Activated CD4-positive, alpha-beta T cell treated with anti-CD3 and anti-CD28 coated beads, Interleukin-2, amount 50 U/mL, for 16 hours (primary cell): ENCODE results near the gene MRAP2.
"Not testable (repeated sequence)": the region's sequence is repeated elsewhere in the genome, so short reads cannot be mapped to it uniquely, and the experiment has no call there.

ENCODE experiments used
- DNase-seq: peaks from one replicate; pipeline ENCODE4 v3.0.0-alpha.2; 2020

MRAP2 gene

GRCh38 chr6:84081222-84081621 lies 47.6 kb downstream of the MRAP2 start:
- no peak for DNase-seq

DNA sequence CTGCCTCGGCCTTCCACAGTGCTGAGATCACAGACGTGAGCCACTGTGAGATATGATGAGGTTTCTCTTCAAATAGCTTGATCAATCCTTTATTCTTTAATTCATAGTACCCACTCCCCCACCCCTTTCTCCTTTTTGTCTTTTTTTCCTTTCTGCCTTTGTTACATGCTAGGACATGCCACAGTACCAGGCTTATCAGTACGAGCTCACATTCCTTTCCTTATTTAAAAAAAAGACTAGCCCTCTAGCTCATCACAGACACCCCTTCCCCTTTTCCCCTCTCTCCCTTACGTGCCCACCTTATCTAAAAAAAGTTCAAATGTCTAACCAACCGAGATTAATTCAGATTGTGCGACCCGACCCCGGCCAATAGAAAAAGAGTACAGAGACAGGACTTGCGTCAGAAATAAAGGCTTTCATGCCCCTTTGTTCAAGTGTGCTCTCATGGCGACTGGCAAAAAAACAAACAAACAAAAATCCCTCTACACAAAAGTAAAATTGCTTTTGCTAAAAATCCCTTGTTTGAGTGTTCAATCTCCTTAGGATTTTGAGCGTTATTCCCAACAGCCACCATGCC lies 49.2 kb downstream of the MRAP2 start:
- DNase-seq, result no peak

- not testable (repeated sequence) for DNase-seq
Observed at GRCh38 chr6:84084705-84085104, 51.1 kb downstream of the MRAP2 start.

- DNase-seq, result no peak
Observed at GRCh38 chr6:84086056-84086455, 52.5 kb downstream of the MRAP2 start.

DNA sequence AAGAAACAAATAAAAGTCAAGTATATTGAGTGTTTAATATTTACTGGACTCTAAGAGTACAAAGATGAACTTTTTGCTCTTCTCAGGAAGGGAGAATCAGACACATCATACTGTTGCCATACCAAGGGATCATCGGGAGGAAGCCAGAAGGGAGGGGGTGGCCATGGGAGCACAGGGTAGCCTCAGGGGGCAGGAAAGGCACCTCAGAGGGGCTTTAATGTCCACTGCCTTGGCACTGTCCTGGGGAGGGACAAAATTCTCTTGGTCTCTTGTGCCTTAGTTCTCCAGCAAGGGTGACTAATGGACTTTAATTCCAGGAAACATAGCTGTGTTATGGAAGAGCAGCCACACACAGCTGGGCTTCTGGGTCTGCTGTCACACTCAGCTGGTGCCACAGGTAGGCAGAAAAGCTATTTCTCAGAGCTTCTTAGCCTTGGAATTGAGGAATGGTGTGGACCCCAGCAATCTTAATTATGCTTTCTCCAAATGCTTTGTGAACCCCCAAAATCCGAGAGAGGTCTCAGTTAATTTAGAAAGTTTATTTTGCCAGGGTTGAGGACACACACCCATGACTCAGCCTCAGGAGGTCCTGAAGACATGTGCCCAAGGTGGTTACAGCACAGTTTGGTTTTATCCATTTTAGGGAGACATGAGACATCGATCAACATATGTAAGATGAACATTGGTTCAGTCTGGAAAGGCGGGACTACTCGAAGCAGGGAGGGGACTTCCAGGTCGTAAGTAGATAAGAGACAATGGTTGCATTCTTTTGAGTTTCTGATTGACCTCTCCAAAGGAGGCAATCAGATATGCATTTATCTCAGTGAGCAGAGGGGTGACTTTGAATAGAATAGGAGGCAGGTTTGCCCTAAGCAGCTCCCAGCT lies 53.2 kb downstream of the MRAP2 start:
- no peak for DNase-seq

DNA sequence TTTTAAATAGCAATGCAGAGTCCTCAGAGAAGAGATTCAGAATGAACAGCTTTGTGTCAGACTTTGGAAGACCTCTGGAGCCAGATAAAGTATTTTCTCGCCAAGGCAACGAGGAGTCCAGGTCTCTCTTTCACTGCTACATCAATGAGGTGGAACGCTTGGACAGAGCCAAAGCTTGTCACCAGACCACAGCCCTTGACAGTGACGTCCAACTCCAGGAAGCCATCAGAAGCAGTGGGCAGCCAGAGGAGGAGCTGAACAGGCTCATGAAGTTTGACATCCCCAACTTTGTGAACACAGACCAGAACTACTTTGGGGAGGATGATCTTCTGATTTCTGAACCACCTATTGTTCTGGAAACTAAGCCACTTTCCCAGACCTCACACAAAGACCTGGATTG lies 55.5 kb downstream of the MRAP2 start:
- DNase-seq, result no peak

- no peak for DNase-seq
Observed at GRCh38 chr6:84089552-84089951, 56.0 kb downstream of the MRAP2 start.

- peak; percentile 20 for DNase-seq
Observed at GRCh38 chr6:84093441-84094435, 60.2 kb downstream of the MRAP2 start.

DNA sequence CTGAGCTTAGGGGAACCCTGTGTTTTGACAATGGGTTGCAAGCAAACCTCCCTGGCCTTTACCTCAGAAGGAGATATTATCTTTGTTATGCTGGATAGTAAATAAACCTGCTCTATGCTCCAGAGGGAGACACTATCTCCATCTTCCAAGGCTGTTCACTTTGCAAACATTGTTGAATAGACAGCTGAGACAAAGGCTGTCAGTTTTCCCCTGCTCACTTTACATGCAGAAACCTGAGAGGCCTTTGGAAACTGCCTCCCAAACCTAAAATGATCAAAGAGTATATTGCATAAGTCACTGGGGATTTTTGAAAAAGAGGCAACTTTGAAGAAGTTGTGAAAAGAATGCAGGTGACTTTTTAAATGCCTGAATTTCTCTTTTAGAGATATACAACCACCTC lies 61.6 kb downstream of the MRAP2 start:
- no peak for DNase-seq

DNA sequence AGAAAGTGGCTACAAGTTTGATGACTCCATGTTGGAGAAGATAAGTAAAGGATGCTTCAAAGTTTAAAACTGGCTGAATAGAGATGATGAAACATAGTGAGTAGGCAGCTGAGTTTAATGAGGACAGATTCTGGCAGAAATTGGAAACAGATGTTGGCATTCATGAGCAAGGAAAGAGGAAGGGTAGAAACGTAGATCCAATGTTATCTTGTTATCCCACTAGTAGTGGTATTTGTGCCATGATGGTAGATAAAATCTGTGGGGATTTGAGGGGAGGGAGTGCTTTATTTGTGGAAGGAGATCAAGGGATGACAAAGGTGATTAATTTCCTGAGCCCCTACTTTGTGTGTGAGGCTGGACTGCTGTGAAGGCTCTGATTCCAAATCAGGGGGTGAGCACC lies 69.5 kb downstream of the MRAP2 start:
- DNase-seq, result no peak

DNA sequence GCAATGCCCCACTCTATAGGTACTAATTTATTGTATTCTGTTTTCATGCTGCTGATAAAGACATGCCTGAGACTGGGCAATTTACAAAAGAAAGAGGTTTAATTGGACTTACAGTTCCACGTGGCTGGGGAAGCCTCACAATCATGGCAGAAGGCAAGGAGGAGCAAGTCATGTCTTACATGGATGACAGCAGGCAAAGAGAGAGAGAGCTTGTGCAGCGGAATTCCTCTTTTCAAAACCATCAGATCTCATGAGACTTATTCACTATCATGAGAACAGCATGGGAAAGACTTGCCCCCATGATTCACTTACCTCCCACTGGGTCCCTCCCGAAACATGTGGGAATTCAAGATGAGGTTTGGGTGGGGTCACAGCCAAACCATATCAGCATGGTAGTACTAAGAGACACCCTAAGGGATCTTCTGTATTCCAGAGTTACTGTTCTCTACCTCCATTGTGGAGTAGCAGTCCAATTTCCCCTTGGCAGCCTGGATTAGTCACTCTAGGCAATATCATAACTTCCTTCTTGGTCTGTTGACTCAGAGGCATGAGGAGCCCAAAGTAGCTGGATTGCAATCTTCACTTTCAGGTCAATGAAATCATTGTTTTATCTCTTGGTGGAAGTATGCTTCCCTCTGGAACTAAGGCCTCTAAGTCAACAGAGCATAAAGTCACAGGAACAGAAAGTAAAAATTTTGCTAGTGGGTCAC lies 71.8 kb downstream of the MRAP2 start:
- not testable (repeated sequence) for DNase-seq

- DNase-seq, result no peak
Observed at GRCh38 chr6:84107495-84107894, 73.9 kb downstream of the MRAP2 start.

GRCh38 chr6:84111351-84111750 lies 77.8 kb downstream of the MRAP2 start:
- DNase-seq, result not testable (repeated sequence)

- not testable (repeated sequence) for DNase-seq
Observed at GRCh38 chr6:84114933-84115594, 81.5 kb downstream of the MRAP2 start.

DNA sequence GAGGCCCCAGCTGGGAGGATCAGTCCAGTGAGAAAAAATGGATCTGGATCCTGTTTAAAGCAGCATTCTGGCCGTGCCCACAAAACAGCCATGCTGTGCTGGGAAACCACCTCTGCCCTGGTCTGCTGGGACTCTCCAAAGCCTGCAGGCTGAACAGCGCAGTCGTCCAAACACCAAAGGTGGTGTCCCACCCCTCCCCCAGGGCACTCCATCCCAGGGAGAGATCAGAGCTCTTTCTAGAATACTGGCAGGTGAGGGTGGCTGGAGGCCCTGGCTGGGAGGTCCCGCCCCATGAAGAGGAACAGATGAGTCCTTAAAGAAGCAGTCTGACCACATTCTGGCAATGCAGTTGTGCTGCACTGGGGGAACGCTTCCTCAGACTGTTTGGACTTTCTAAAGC lies 84.6 kb downstream of the MRAP2 start:
- DNase-seq, result no peak

- DNase-seq, result no peak
Observed at GRCh38 chr6:84119277-84119676, 85.7 kb downstream of the MRAP2 start.

- DNase-seq, result no peak
Observed at GRCh38 chr6:84123186-84123585, 89.6 kb downstream of the MRAP2 start.

DNA sequence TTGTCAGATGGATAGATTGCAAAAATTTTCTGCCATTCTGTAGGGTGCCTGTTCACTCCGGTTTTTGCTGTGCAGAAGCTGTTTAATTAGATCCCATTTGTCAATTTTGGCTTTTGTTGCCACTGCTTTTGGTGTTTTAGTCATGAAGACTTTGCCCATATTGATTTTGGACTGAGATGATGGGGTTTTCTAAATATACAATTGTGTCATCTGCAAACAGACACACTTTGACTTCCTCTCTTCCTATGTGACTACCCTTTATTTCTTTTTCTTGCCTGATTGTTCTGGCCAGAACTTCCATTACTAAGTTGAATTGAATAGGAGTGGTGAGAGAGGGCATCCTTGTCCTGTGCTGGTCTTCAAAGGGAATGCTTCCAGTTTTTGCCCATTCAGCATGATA lies 96.0 kb downstream of the MRAP2 start:
- DNase-seq, result not testable (repeated sequence)

DNA sequence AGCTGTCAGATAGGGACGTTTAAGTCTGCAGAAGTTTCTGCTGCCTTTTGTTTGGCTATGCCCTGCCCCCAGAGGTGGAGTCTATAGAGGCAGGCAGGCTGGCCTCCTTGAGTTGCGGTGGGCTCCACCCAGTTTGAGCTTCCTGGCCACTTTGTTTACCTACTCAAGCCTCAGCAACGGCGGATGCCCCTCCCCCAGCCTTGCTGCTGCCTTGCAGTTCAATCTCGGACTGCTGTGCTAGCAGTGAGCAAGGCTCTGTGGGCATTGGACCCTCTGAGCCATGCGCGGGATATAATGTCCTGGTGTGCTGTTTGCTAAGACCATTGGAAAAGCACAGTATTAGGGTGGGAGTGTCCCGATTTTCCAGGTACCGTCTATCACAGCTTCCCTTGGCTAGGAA lies 99.8 kb downstream of the MRAP2 start:
- DNase-seq, result not testable (repeated sequence)

DNA sequence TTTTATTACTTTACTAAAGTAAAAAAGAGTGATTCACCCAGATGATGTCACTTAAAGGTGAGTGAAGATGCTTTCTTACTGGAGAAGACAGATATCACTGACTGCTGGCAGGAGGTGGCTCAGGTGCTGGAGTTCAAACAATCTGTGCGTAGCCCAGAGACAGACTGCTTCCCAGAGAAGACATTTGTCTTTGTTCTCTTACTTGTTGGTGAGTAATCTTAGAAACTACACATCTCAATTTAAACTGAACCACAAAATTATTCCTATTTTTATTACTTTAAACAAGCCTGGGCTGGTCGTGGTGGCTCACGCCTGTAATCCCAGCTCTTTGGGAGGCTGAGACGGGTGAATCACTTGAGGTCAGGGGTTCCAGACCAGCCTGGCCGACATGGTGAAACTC lies 101.7 kb downstream of the MRAP2 start:
- no peak for DNase-seq

- no peak for DNase-seq
Observed at GRCh38 chr6:84136364-84137050, 102.9 kb downstream of the MRAP2 start.

DNA sequence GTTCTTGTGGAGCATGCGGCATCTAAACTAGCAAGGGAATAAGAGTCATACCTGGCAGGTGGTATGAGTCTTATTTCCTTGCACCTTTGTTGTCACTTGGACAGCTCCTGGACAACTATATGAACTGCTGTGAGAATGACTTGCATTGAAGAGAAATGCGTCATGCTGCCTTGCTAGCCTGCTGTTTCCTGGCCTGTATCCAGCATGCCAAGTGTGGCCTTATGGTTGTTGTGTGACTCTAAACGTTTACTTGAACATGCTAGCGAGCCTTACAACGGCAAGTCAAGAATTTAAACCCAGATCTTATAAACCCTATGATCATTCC lies 103.4 kb downstream of the MRAP2 start:
- no peak for DNase-seq
